ENCODE data around the gene FGF12. TPM values are rescaled to one million over a fixed set of nuclear protein-coding genes. Genes with fewer than 3 reads are reported as not detected.

The FGF12 gene
- total RNA-seq, 1 donor from 2014 or later, result 7.0 TPM

DNA sequence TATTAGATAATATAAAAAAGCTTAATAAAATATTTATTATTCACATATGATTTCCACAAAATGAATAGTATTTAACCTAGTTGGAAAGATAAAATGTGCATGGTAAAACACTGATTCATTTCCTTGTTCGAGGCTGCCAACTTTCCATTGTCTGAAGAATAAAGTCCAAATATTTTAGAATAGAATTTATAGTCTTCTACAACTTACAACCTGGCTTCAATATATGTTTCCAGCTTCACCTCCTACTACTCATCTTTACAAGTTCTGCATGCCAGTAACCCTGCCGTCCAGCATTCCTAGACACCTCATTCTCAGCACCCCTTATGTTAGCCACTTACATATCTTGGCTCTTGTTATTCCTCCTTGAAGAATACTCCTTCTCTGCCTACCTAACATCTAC is 244.5 kb downstream of the FGF12 start:
- Histone ChIP-seq H3K4me3 (no peak overlapping the region), H3K36me3 (no peaks in the 10 kb centered on the region), H3K9me3 (ENCODE audit: low read depth) (no peaks in the 10 kb centered on the region), H3F3A (ENCODE audit: low read depth) (no peaks in the 10 kb centered on the region), H2AFZ (replicated peaks) (no peak overlapping the region), H3K9ac (no peak overlapping the region), H3K79me2 (ENCODE audit: low read depth) (no peaks in the 10 kb centered on the region), H3K27me3 (no peaks in the 10 kb centered on the region), H3K4me1 (no peaks in the 10 kb centered on the region), H3K4me2 (no peak overlapping the region), H4K20me1 (ENCODE audit: low read depth) (no peaks in the 10 kb centered on the region), H3K27ac (no peak overlapping the region)
- Mint-ChIP-seq H3K27ac (no peak overlapping the region), H3K27me3 (ENCODE audit: insufficient read depth, low read depth) (no peaks in the 10 kb centered on the region), H3K4me1 (no peaks in the 10 kb centered on the region), H3K36me3 (no peaks in the 10 kb centered on the region), H3K9me3 (no peaks in the 10 kb centered on the region), H3K4me3 (no peak overlapping the region)
- DNase-seq (ENCODE audit: low spot score), result no peak
- TF ChIP-seq EZH2phosphoT487 (IDR thresholded peaks at IDR 0.05) (no peak), EZH2 (IDR thresholded peaks at IDR 0.05) (no peak)
- TF ChIP-seq, protein P1, sequence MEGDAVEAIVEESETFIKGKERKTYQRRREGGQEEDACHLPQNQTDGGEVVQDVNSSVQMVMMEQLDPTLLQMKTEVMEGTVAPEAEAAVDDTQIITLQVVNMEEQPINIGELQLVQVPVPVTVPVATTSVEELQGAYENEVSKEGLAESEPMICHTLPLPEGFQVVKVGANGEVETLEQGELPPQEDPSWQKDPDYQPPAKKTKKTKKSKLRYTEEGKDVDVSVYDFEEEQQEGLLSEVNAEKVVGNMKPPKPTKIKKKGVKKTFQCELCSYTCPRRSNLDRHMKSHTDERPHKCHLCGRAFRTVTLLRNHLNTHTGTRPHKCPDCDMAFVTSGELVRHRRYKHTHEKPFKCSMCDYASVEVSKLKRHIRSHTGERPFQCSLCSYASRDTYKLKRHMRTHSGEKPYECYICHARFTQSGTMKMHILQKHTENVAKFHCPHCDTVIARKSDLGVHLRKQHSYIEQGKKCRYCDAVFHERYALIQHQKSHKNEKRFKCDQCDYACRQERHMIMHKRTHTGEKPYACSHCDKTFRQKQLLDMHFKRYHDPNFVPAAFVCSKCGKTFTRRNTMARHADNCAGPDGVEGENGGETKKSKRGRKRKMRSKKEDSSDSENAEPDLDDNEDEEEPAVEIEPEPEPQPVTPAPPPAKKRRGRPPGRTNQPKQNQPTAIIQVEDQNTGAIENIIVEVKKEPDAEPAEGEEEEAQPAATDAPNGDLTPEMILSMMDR (IDR thresholded peaks at IDR 0.05), result no peak

DNA sequence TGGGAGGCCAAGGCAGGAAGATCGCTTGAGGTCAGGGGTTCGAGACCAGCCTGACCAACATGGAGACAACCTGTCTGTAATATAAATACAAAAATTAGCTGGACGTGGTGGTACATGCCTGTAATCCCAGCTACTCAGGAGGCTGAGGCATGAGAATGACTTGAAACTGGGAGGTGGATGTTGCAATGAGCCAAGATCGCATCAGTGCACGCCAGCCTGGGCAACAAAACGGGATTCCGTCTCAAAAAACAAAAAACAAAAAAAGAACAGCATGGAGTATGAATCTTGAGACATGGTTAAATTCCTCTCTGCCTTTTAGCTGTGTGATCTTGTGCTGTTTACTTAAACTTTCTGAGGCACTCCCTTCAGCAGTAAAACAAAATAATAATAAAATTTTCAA is 244.9 kb downstream of the FGF12 start:
- no peak for DNase-seq (ENCODE audit: low spot score)
- H3K4me1 Mint-ChIP-seq, result no peaks in the 10 kb centered on the region
- Histone ChIP-seq H3K27ac (no peak overlapping the region), H3K79me2 (ENCODE audit: low read depth) (no peaks in the 10 kb centered on the region), H3K4me1 (no peaks in the 10 kb centered on the region), H3K4me3 (no peak overlapping the region), H3K9me3 (ENCODE audit: low read depth) (no peaks in the 10 kb centered on the region), H3K4me2 (no peak overlapping the region), H4K20me1 (ENCODE audit: low read depth) (no peaks in the 10 kb centered on the region), H2AFZ (replicated peaks) (no peak overlapping the region), H3K27me3 (no peaks in the 10 kb centered on the region), H3K9ac (no peak overlapping the region), H3F3A (ENCODE audit: low read depth) (no peaks in the 10 kb centered on the region), H3K36me3 (no peaks in the 10 kb centered on the region)
- no peaks in the 10 kb centered on the region for H3K36me3 Mint-ChIP-seq
- no peaks in the 10 kb centered on the region for H3K9me3 Mint-ChIP-seq
- H3K27me3 Mint-ChIP-seq (ENCODE audit: insufficient read depth, low read depth), result no peaks in the 10 kb centered on the region
- no peak overlapping the region for H3K4me3 Mint-ChIP-seq
- TF ChIP-seq, protein P1 (IDR thresholded peaks at IDR 0.05), result no peak
- TF ChIP-seq EZH2phosphoT487 (IDR thresholded peaks at IDR 0.05), result no peak
- no peak for TF ChIP-seq EZH2 (IDR thresholded peaks at IDR 0.05)
- no peak overlapping the region for H3K27ac Mint-ChIP-seq

DNA sequence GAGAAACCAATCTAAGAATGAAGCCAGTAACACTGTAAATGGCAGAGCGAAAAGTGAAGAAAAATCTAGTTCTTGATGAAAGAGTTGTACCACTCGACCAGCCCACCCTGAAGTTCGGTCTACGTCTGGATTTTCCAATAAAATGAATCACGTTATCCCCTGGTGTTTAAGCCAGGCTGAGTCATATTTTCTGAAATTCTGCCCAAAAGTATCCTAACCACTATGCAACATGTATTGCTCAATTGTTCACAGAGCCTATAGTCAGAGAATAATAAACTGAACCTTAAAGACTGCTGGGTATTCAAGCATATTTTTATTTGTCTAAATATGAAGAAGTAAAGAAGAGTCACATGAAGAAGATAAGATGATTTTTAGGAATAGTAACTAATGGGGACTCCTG is 245.7 kb downstream of the FGF12 start:
- Histone ChIP-seq H3K4me1 (no peaks in the 10 kb centered on the region), H3F3A (ENCODE audit: low read depth) (no peaks in the 10 kb centered on the region), H2AFZ (replicated peaks) (no peak overlapping the region), H3K9ac (no peak overlapping the region), H3K4me2 (no peak overlapping the region), H3K4me3 (no peak overlapping the region), H3K9me3 (ENCODE audit: low read depth) (no peaks in the 10 kb centered on the region), H3K79me2 (ENCODE audit: low read depth) (no peaks in the 10 kb centered on the region), H3K36me3 (no peaks in the 10 kb centered on the region), H3K27me3 (no peaks in the 10 kb centered on the region), H4K20me1 (ENCODE audit: low read depth) (no peaks in the 10 kb centered on the region), H3K27ac (no peak overlapping the region)
- H3K27ac Mint-ChIP-seq, result no peak overlapping the region
- no peaks in the 10 kb centered on the region for H3K4me1 Mint-ChIP-seq
- no peak for DNase-seq (ENCODE audit: low spot score)
- H3K9me3 Mint-ChIP-seq, result no peaks in the 10 kb centered on the region
- no peaks in the 10 kb centered on the region for H3K27me3 Mint-ChIP-seq (ENCODE audit: insufficient read depth, low read depth)
- H3K4me3 Mint-ChIP-seq, result no peak overlapping the region
- TF ChIP-seq EZH2phosphoT487 (IDR thresholded peaks at IDR 0.05), result no peak
- TF ChIP-seq EZH2 (IDR thresholded peaks at IDR 0.05), result no peak
- TF ChIP-seq, protein P1 (IDR thresholded peaks at IDR 0.05), result no peak
- H3K36me3 Mint-ChIP-seq, result no peaks in the 10 kb centered on the region
